HEK293 (cell line): ENCODE results near the gene ASAP2.

ENCODE experiments used
- CTCF ChIP-seq: fragments of 450-650 bp; formaldehyde crosslinking; IDR thresholded peaks from 2 replicates; pipeline ENCODE4 v1.5.1; 2016; ENCODE audit warnings: missing biosample characterization, missing genetic modification characterization
- HOXA7 ChIP-seq: sonication (generic); formaldehyde crosslinking; IDR thresholded peaks from 2 replicates; pipeline ENCODE4 v1.8.1; 2022; ENCODE audit warnings: missing genetic modification reagents, borderline replicate concordance
- TRIM28 ChIP-seq: IDR thresholded peaks from 2 replicates; pipeline ENCODE4 v1.6.1; 2011; ENCODE audit warnings: low read length, control low read depth, borderline replicate concordance
- ZBTB26 ChIP-seq: fragments of 450-650 bp; formaldehyde crosslinking; optimal IDR thresholded peaks from 2 replicates; pipeline ENCODE3; 2016; ENCODE audit warnings: missing biosample characterization, mild to moderate bottlenecking, missing genetic modification characterization
- ZNF169 ChIP-seq: fragments of 450-650 bp; formaldehyde crosslinking; IDR thresholded peaks from 2 replicates; pipeline ENCODE4 v1.5.1; 2016; ENCODE audit warnings: missing biosample characterization, missing genetic modification characterization
- ZNF23 ChIP-seq: fragments of 450-650 bp; formaldehyde crosslinking; IDR thresholded peaks from 2 replicates; pipeline ENCODE4 v1.5.1; 2016; ENCODE audit warnings: missing biosample characterization, missing genetic modification characterization, borderline replicate concordance
- ZNF24 ChIP-seq: fragments of 450-650 bp; formaldehyde crosslinking; IDR thresholded peaks from 2 replicates; pipeline ENCODE4 v1.5.1; 2016; ENCODE audit warnings: missing biosample characterization, missing genetic modification characterization
- ZNF274 ChIP-seq, 2 experiments: fragments of 200-500 bp in 1 of 2; fragments of 450-650 bp in 1 of 2; sonication (Bioruptor generic) in 1 of 2; formaldehyde crosslinking in 1 of 2; IDR thresholded peaks; 2 replicates each; pipeline versions ENCODE4 v1.5.1 to v1.6.1; 2014 to 2016; ENCODE audit warnings: borderline replicate concordance in 1 of 2, inconsistent platforms in 1 of 2, low read length in 1 of 2, missing biosample characterization in 1 of 2, missing genetic modification characterization in 1 of 2
- ZNF544 ChIP-seq: fragments of 450-650 bp; formaldehyde crosslinking; IDR thresholded peaks from 2 replicates; pipeline ENCODE4 v1.5.0; 2017; ENCODE audit warnings: missing biosample characterization, missing genetic modification characterization
- ZNF624 ChIP-seq: fragments of 450-650 bp; formaldehyde crosslinking; IDR thresholded peaks from 2 replicates; pipeline ENCODE4 v1.5.1; 2017; ENCODE audit warnings: missing biosample characterization, missing genetic modification characterization
- ZNF660 ChIP-seq: fragments of 450-650 bp; IDR thresholded peaks from 2 replicates; pipeline ENCODE4 v1.5.1; 2018; ENCODE audit warnings: missing biosample characterization, mild to moderate bottlenecking, missing genetic modification characterization
- TF ChIP-seq, protein P1 (sequence below): fragments of 450-650 bp; formaldehyde crosslinking; IDR thresholded peaks from 2 replicates; pipeline ENCODE4 v1.5.1; 2016; ENCODE audit warnings: missing biosample characterization, missing genetic modification characterization

- TF ChIP-seq ZBTB26 (tag by site-specific recombination) (no peak), ZNF624 (tag by site-specific recombination) (no peak), TRIM28 (no peak), ZNF274 (IDR thresholded peaks at IDR 0.05; ENCODE audit: low read length) (no peak), ZNF274 (tag by site-specific recombination; IDR thresholded peaks at IDR 0.05; ENCODE audit: borderline replicate concordance) (no peak), ZNF23 (no peak), ZNF24 (no peak), CTCF (tag by site-specific recombination) (no peak), ZNF544 (no peak), HOXA7 (no peak), ZNF169 (tag by site-specific recombination) (no peak), ZNF660 (no peak)
- TF ChIP-seq, protein P1, sequence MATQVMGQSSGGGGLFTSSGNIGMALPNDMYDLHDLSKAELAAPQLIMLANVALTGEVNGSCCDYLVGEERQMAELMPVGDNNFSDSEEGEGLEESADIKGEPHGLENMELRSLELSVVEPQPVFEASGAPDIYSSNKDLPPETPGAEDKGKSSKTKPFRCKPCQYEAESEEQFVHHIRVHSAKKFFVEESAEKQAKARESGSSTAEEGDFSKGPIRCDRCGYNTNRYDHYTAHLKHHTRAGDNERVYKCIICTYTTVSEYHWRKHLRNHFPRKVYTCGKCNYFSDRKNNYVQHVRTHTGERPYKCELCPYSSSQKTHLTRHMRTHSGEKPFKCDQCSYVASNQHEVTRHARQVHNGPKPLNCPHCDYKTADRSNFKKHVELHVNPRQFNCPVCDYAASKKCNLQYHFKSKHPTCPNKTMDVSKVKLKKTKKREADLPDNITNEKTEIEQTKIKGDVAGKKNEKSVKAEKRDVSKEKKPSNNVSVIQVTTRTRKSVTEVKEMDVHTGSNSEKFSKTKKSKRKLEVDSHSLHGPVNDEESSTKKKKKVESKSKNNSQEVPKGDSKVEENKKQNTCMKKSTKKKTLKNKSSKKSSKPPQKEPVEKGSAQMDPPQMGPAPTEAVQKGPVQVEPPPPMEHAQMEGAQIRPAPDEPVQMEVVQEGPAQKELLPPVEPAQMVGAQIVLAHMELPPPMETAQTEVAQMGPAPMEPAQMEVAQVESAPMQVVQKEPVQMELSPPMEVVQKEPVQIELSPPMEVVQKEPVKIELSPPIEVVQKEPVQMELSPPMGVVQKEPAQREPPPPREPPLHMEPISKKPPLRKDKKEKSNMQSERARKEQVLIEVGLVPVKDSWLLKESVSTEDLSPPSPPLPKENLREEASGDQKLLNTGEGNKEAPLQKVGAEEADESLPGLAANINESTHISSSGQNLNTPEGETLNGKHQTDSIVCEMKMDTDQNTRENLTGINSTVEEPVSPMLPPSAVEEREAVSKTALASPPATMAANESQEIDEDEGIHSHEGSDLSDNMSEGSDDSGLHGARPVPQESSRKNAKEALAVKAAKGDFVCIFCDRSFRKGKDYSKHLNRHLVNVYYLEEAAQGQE = no peak
These were observed 1.1 kb upstream of the ASAP2 start for GRCh38 chr2:9205486-9205885.
